SU-DHL-6 (cell line): ENCODE measurements around the gene GBF1.

ENCODE experiments used
- EZH2phosphoT487 ChIP-seq: fragments of 200-600 bp; sonication (generic), shearing (Covaris generic); conservative IDR thresholded peaks from 2 replicates; pipeline ENCODE4 v1.6.1; 2018; ENCODE audit warnings: mild to moderate bottlenecking, antibody characterized with exemption, low read length, moderate library complexity, mixed read lengths
- TF ChIP-seq, protein P1 (sequence below): fragments of 200-600 bp; sonication (generic); IDR thresholded peaks from one replicate; pipeline ENCODE4 v1.5.1; 2017; ENCODE audit warnings: antibody characterized with exemption, mild to moderate bottlenecking, low read length, moderate library complexity; ENCODE audit not compliant: insufficient read depth, poor library complexity, severe bottlenecking

DNA sequence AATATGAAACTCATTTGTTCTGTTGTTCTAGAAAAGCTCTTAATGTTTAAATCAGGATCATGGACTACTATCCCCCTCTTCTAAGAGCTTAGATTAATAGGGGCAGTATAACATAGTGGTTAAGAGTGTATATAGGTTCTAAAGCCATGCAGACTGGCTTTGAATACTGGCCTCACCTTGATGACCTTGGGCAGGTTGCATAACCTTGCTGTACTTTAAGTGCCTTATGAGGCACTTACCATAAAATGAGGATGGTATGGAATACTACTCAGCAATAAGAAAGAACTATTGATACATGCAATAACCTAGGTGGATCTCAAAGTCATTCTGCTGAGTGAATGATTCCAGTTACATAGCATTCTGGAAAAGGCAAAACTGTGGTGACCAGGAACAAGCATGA, 53.6 kb downstream of the GBF1 start:
- TF ChIP-seq, protein P1, sequence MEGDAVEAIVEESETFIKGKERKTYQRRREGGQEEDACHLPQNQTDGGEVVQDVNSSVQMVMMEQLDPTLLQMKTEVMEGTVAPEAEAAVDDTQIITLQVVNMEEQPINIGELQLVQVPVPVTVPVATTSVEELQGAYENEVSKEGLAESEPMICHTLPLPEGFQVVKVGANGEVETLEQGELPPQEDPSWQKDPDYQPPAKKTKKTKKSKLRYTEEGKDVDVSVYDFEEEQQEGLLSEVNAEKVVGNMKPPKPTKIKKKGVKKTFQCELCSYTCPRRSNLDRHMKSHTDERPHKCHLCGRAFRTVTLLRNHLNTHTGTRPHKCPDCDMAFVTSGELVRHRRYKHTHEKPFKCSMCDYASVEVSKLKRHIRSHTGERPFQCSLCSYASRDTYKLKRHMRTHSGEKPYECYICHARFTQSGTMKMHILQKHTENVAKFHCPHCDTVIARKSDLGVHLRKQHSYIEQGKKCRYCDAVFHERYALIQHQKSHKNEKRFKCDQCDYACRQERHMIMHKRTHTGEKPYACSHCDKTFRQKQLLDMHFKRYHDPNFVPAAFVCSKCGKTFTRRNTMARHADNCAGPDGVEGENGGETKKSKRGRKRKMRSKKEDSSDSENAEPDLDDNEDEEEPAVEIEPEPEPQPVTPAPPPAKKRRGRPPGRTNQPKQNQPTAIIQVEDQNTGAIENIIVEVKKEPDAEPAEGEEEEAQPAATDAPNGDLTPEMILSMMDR = no peak
- TF ChIP-seq EZH2phosphoT487 = no peak
